HG03521 (cell line): ENCODE measurements around the gene DISP2.

ENCODE experiments used
- ATAC-seq: cut with Tn5 transposase; IDR thresholded peaks from one replicate; pipeline ENCODE4 v1.9.1; 2021; ENCODE audit warnings: mild to moderate bottlenecking, moderate library complexity; ENCODE audit not compliant: unreplicated experiment

Gene DISP2

DNA sequence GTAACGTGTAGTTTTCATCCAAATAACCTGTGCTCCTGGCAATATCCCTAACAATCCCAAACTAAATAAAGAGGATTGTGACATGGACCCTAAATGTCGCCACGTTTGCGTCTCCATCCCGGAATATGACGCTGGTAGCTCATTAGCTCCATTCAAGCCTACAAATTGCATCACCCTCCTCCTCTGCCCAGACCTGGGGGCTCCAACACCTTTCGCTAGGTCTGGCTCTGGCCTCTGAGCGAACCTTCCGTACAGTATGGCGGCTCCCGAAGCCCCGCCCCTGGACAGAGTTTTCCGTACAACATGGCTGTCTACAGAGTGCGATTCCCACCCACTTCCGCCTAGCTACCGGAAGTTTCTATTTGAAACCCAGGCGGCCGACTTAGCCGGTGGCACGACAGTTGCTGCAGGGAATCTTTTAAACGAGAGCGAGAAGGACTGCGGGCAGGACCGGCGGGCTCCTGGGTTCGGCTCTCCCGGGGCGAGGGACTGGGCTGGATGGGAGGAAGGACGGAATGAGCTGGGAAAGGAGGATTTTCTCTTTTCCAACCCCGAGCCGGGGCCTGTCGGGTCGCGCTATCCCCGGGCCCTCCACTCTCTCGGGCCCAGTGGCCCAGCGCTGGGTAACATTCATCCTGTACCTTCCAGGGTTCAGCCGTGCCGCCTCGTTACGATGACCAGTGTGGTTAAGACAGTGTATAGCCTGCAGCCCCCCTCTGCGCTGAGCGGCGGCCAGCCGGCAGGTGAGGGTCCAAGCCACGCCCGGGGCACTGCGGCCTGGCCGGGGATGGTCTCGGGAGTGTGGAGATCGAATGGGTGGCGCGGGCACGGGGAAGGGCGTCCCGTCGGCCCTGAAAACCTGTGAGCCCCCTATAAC, 24.8 kb downstream of the DISP2 start, which contains the start of gene KNSTRN:
KNSTRN (plus strand) TSS at position 142 of the 877 bp plus-strand sequence; CDS start at position 257, 115 bp downstream.
- ATAC-seq = peak; percentile 97

DNA sequence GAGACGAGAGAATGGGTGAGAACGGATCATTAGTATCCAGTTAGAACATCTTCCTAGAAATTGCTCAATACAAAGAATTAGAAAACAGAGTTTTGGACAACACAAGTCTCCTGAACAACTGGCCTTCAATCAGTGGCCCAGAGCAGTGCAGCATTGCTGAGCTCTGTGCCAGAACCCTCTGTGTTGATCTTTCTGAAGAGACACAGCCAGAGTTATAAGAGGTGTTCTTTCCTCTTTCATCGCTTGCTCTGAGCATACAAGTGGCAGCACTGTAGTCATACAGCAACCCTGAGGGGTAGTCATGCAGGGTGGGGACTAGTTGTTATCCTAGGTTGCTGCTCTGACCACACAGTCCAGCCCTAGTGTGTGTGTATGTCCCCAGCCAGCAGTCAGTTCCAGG, 28.5 kb downstream of the DISP2 start:
- no peak for ATAC-seq

DNA sequence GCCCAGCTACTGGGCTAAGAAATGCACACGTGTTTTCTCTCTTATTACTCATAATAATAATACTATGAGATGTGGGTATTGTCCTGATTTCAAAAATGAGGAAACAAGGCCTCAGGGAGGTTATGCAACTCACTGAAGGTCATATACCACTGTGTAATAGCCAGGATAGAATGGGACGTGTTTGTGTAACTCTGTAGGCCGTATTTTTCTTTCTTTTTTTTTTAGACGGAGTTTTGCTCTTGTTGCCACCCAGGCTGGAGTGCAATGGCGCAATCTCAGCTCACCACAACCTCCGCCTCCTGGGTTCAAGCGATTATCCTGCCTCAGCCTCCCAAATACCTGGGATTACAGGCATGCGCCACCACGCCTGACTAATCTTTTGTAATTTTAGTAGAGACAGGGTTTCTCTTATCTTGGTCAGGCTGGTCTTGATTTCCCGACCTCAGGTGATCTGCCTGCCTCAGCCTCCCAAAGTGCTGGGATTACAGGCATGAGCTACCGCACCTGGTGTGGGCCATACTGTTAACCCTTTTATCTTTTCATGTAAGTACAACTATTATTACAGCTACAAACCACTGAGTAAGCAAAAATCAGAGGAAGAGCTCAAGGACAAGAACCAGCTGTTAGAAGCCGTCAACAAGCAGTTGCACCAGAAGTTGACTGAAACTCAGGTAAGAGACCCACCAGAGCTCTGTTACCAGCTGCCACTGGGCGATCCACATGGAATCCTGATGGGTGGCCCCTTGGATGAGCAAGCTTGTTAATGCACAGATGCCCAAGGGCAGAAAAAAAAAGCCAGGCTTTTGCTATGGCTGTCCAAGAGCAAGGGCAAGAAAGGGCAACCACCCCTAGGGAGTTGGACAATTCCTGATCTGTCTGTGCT, 31.2 kb downstream of the DISP2 start:
- no peak for ATAC-seq

DNA sequence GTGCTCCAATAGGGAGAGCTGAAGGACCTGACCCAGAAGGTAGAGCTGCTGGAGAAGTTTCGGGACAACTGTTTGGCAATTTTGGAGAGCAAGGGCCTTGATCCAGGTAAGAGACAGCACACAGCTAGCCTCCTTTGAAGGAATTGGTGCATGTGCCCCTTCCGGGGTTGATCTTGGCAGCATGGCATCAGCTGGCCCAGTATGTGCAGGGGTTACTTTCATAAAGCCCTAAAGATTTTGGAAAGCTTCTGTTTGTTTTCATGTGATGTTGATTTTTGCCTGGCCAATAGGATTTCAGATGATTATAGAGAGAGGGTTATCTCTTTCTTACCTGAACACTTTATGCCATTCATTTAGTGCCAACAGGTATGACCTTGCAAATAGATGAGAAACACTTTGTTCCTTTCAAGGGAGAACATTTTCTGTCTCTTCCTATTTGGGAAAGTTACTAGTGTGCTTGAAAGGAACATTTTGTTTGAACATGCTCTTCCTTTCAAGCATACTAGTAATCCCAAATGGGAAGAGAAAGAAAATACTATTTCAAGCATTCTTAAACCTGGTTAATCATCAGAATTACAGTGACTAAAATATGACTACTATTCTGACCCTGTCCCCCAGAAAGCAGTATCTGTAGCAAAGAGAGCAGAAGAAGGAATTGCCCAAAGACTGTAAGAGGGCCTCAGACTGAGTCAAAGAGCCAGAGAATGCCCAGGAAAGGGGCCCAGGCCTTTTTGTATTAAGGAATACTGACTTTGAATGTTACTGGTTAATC, 32.0 kb downstream of the DISP2 start:
- no peak for ATAC-seq

DNA sequence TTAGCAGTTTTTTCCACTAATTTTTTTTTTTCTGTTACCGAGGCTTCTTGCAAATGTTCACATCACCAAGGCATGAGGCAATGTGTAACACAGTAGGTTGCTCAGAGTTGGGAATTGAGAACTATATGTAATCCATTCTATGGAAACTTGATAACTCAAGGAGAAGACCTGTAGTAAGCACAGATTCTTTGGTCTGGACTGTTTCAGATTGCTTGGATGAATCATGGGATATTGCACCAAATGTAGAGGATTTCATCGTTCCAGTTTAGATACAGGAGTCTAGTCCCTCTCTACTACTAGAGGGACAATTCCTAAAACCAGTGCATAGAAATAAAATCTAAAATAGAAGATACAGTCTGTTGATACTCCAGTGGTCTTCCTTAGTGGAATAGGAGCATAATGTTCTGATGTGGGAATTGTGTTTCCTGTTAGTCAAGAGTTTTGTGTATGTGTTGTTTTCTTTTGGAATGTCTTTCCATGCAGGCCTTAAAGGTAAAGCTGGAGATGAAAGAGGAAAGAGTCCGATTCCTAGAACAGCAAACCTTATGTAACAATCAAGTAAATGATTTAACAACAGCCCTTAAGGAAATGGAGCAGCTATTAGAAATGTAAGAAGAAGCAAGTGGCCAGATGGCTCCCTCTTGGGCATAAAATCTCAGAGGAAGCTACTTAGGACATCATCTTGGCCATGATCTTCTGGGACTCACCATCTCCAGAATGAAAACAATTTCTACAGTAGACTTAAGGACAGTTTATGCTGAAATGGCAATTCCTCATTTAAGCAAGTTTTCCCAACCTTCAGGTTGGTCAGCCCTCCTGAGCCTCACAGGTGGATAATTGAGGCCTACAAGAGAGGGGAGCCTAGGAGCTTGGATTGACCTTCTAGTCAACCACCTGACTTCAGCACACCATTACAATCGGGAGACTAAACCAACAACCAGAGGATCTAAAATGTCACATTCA, 35.2 kb downstream of the DISP2 start:
- ATAC-seq = no peak

DNA sequence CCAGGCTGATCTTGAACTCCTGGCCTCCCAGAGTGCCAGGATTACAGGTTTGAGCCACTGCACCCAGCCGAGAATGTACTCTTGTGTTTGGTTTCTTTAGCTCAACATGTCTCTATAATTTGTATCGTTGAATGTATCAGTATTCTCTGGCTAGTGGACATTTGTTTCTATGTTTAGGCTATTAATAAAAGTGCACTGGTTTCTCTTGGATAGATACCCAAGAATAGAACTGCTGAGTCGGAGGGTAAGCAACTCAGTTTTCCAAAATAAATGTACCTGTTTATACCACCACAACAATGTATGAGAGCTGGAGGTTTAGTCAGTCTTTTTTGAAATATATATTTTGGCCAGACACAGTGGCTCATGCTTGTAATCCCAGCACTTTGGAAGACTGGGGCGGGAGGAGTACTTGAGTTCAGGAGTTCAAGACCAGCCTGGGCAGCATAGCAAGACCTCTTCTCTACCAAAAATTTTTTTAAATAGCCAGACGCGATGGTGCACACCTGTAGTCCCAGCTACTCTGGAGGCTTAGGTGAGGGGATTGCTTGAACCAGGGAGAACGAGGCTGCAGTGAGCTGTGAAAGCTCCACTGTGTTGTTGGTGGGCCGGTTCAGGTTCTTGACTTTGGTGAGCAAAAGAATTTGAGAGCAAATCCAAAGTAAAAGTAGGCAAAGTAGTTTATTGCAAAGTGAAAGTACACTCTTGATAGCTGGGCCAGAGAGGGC, 39.8 kb downstream of the DISP2 start:
- no peak for ATAC-seq

DNA sequence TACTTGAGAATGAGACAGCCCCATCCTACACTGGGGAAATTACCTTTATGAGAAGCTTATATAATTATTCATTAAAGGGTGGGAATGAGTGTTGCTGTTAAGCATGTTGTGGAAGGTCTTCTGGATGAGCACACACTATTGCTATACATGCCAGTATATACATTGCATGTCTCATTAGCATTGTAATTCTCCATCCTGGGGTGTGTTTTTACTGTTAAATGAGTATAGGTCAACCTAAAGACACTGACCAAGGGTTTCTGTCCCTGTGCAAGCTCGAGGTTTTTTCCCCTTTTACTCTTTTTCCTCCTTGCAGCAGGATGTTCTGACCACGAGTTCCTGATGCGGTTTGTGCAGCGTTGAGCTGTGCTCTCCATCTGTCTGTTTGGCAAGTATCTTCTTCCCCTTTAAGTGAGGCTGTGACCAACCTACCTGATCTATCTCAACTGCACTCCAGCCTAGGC, 40.4 kb downstream of the DISP2 start:
- ATAC-seq = no peak

DNA sequence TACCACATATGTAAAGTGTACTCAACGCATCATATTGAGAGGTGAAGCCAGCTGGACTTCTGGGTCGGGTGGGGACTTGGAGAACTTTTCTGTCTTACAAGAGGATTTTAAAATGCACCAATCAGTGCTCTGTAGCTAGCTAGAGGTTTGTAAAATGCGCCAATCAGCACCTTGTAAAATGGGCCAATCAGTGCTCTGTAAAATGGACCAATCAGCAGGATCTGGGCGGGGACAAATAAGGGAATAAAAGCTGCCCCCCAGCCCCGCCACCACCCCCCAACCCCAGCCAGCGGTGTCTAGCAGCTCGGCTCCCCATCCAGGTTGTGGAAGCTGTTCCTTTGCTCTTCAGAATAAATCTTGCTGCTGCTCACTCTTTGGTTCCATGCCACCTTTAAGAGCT, 41.4 kb downstream of the DISP2 start:
- no peak for ATAC-seq

DNA sequence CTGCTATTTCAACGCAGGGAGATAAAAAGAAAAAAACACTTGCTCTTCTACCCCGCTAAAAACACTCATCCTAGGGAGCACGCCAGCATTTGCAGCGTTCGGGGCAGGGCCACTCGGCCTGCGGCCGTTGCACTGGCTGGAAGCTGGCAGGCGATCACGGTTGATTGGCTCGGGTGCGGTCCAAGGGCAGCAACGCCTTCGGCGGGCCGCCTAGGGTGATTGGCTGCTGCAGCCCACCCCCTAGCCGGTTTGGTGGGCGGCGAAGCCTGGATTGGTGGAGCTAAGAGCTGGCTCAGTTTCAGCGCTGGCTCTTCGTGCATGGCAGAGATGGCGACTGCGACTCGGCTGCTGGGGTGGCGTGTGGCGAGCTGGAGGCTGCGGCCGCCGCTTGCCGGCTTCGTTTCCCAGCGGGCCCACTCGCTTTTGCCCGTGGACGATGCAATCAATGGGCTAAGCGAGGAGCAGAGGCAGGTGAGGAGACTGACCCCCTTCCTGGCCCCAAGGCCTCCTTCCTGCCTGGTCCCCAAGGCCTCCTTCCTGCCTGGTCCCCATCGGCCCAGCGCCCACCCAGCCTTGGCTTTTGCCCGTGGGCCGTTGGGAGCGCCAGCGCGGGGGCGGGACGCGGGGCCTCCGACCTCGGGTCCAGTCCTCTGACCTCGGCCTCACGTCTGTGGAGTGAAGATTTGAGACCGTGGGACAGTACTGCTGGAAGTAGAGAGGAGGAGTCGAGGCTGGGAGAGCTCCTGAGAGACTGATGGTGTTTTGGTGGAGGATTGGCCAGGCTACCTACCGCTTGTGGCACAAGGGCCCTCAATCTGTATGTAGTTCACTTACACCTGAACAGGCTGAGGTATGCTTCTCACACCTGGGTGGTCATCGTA, 47.7 kb downstream of the DISP2 start, which contains the start of gene IVD:
IVD (plus strand) TSS at position 295 of the 881 bp plus-strand sequence; CDS start at position 328, 33 bp downstream.
- peak; percentile 84 for ATAC-seq

DNA sequence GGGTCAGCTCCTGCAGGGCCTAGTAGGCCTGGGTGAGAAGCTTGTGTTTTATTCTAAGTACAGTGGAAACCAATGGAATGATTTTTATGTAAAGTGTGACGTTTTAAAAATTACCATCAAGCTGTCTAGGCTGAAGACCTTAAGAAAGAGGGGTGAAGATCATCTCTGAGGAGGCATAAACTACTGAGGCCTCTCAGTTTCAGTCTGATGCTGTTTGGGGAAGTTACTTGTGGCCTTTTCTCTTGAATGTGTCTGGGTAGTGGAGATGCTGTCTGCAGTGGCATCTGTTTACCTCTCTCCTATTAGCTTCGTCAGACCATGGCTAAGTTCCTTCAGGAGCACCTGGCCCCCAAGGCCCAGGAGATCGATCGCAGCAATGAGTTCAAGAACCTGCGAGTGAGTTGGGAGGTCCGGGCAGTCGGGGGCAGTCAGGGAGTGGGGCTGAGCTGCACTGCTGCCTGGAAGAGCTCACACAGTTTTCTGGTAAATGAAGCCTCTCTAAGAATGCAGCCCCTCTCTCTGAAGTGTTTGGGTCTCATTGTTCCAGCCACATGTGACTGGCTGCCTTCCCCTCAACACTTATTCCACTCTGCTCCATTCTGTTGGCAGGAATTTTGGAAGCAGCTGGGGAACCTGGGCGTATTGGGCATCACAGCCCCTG, 49.4 kb downstream of the DISP2 start:
- ATAC-seq = peak; percentile 40

DNA sequence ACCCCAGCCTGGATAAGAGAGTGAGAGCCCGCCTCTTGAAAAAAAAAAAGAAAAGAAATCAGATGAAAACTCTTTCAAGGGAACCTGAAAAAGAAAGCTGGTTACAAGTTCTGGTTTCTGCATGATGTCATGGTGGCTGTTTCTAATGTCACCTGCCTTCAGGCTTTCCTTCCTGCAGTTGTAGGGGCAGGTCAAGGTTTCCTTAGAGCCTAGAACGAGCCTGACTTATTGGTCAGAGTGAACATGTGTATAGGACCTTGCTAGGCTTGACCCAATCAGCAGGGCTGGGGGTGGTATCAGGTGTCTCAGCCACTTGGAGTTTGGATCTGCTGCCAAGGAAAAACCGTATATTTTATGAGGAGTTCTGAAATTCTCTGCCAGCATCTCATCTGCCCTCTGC, 51.3 kb downstream of the DISP2 start:
- ATAC-seq = no peak

DNA sequence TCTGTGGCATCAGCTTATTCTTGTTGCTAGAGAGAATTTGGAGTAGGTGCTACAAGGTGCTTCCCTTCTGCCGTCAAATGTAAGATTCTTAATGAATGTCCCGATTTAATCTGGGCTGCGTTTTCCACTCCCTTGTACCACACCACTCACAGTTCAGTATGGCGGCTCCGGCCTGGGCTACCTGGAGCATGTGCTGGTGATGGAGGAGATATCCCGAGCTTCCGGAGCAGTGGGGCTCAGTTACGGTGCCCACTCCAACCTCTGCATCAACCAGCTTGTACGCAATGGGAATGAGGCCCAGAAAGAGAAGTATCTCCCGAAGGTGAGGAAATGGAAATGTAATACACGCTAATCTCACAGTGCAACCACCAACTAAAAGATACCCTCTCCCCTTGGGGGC, 52.5 kb downstream of the DISP2 start:
- no peak for ATAC-seq

DNA sequence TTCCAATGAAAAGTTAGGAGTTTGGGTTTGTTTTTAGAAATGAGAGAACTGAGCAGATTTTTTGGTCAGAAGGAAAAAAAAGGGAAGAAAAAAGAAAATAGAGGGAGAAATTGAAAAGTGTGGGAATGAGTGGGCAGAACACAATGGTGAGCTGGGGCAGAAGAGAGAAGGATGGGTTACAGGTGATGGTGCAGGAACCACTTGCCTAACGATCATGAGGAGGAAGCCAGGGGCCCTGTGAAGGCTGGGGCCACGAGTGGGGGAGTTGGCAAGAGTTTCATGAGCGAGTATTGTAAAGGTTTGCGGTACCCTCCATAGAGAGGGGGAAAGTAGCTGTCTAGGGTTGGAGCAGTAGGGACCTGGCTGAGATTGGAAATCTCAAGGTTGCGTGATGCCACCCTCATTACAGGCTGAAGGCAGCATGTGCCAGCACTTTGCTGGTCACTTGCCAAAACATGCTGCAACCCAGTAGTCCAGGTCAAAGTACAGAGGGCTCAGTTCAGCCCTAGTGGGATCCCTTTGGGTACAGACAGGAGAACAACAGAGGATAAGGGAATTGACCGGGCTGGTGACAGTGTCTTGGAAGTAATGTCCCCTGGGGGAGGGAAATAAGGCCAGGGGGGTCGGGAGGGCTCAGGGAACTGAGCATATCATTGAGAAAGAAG, 54.2 kb downstream of the DISP2 start:
- no peak for ATAC-seq

DNA sequence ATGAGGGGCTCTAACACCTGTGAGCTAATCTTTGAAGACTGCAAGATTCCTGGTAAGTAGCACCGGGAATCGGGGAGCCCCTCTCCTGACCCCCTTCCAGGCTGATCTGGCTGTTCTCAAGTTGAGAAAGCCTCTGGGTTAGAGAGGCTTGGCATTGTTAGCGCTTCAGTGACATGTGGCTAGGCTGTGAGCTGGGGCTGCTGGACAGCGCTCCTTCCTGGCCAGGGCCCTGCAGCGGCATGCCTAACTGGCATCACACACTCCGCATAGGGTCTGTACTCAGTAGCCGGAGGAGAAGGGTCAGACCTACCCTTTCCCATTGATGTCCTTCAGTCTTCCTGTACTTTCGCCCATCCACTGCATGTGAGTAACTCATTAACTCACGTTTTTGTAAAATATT, 55.0 kb downstream of the DISP2 start:
- no peak for ATAC-seq

DNA sequence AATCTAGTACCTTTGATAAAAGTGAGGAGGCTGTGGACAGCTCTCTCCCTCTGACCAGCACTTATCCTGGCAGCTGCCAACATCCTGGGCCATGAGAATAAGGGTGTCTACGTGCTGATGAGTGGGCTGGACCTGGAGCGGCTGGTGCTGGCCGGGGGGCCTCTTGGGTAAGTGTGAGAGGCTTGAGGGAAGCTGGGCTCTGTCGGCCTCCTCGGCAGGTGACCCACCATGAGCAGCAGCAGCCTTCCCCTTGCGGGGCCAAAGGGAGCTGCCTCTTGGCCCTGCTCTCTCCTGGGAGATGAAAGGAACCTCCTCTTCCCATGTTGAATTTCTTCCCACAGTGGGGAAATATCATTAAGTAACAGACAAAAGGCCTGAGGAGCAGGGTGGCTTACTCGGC, 56.8 kb downstream of the DISP2 start:
- ATAC-seq = no peak

DNA sequence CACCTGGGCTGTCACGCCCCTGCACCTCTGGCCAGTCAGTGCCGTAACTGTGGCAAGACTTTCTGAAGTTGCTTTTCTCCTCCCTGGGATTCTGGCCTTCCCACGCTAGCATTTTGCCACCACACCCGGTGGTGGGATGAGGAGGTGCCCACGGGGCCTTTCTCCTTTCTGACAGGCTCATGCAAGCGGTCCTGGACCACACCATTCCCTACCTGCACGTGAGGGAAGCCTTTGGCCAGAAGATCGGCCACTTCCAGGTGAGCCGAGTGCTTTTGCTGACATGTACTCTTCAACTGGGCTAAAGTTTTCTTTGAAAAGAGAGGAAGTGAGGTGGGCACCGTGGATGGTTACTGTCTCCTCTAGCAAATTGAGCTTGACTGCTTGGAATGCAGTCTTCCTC, 57.2 kb downstream of the DISP2 start:
- no peak for ATAC-seq

DNA sequence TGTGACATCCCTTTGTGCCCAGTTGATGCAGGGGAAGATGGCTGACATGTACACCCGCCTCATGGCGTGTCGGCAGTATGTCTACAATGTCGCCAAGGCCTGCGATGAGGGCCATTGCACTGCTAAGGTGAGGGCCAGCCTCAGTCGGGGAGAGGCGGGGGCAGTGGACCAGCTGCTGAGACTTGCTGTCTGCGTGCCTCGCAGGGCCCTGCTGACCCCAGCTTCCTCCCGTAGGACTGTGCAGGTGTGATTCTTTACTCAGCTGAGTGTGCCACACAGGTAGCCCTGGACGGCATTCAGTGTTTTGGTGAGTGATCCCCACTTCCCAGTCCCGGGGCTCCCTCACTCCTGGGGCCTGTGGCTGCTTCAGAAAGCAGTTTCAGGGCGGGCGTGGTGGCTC, 58.0 kb downstream of the DISP2 start:
- no peak for ATAC-seq
